GDM1 (cell line): ENCODE measurements around the gene FMOD.

Experiments
- DNase-seq: peaks from one replicate; lab custom pipeline; 2025; lab: John Stamatoyannopoulos, UW

Gene FMOD

GRCh38 chr1:203351037-203351625 lies at the start of gene FMOD:
Gene FMOD (minus strand): TSS chr1:203351122. CDS start chr1:203348270, 2,852 bp downstream.
- DNase-seq, result no peak

DNA sequence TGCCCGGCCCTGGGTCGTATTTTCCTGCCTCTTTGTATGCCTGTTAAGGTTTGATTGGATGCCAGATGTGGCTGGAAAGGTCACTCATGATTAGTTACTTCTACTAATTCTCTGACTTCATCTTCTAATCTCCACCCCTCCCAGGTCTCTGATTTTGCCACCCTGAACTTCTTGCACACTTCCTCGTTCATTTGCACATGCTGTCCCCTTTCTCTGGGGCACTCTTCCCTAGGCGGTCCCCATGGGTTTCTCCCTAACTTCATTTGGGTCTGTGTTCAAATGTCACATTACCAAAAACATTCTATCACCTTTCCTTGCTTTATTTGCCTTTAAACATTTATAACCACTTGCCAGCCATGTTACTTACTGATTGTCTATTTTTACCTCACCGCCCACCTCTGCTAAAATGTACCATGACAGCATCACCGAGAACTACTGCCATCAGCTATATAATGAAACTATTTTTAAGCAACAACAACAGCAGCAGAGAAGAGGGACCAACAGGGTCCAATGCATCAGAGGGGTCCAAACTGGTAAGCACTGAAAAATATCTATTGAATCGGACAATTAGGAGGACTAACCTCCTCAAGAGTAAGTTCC lies 45.8 kb upstream of the FMOD start:
- DNase-seq, result no peak

DNA sequence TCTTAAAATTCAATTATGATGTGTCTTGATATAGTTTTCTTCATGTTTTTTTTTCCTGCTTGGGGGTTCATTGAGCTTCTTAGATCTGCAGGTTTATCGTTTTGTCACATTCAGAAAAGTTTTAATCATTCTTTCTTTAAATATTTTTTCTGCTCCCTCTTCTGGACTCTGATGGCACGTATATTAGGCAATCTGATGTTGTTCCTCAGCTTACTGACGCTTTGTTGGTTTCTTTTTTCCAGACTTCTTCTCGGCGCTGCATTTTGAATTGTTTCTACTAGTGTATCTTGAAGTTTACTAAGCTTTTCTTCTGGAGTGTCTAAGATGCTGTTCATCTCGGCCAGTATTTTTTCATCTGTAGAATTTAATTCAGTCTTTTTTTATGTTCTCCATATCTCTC lies 44.8 kb upstream of the FMOD start:
- DNase-seq, result no peak

DNA sequence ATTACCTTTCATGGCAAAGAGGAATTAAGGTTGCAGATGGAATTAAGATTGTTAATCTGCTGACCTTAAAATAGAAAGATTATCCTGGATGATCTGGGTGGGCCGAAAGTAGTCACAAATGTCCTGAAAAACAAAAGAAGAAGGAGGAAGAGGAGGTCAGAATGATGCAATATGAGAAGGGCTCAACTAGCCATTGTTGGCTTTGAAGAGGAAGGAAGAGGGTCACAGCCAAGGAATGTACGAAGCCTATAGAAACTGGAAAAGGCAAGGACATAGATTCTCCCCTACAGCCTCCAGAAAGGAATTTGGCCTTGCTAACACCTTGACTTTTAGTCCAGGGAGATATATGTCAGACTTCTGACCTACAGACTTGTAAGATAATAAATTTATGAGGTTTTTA lies 39.4 kb upstream of the FMOD start:
- DNase-seq, result no peak

DNA sequence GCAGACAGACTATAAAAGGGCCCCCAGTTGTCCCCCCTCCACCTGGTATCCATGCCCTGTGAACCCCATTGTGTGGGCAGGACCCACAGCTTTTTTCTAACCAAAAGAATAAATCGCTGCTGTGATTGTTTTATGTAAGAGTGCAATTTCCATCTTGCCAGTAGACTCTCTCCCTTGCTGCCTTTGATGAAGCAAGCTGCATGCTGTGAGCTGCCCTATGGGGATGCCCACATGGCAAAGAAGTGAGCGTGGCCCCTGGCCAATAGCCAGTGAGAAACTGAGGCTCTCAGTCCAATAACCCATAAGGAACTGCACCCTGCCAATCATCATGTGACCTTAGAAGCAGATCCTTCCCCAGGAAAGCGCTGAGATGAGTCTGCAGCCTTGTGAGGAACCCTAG lies 37.8 kb upstream of the FMOD start:
- no peak for DNase-seq

- no peak for DNase-seq
Observed at GRCh38 chr1:203382026-203382425, 31.1 kb upstream of the FMOD start.

DNA sequence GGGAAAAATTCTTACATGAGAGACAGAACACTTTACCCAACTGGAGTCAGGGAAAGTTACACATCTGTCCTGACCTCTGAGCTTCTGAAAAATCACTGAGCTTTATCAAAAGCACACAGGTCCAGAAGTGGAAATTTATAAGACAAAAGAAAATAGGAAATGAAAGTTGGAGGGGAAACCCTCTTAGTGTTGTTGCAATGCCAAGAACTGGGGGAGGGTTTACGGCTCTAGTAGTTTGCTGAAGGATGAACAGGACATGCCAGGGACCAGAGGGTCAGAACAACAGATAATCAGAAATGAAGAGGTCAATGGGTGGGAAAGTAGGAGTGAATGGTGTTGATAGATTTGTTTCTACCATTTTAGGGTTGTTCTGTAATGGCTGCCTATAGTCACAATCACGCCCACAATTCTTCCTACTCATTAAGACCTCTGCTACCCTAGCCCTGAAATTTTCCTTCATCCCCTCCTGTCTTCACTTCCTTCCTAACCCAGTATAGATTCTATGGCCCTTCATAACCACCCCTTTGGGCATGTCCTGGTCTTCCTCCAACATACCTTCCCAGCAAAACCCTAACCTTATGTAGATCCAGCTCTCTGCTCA lies 30.3 kb upstream of the FMOD start:
- no peak for DNase-seq

DNA sequence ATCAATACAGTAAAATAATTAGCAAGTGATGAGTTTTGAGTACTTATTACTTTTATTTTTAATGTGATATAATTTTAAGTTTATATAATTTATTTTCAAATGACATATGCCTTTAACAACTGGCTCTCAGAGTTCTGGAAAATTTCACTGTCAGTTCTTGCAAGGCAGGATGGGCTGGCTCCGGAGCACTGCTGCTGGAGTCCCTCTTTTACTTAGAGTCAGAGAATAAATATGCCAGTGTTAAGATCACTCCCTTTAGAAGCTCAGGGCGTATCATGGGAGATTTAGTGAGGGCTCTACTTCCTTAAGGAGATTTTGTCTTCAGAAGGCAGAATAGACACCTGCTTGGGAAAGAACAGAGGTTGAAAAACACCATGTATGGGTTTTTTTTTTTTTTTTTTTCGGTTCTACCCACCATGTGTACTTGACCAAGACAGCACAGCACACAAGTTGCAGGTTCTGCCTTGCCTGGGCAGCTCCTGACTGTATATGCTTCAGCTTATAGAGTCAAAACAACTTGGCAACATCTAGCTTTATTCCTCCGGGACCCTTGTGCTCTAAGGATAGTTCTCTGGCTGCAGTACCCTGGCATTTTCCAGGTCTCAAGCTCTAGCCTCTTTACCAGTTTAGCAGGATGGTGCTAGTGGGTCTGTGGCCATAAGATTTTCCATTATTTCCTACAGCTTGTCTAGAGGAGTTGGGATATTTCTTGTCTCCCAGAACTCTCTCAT lies 29.7 kb upstream of the FMOD start:
- DNase-seq, result no peak

DNA sequence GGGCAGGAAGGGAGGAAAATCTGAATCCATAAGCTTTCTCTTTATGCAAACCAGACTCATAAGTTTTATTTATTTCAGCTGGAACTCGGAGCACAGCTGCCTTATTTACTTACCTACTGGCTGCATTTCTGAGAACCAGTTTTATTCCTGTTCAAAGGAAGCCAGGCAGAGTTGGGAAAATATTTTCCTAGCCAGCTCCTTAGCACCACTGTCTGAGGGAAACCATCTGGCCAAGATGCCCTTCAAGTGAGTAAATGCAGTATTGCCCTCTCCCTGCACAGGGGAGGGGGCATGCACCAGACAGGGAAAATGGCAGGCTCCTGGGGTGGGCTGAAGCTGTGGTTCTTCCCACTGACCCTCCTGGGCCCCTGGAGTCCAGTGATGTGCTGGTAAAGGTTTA lies 28.9 kb upstream of the FMOD start:
- DNase-seq, result no peak

GRCh38 chr1:203378556-203379245 lies 27.8 kb upstream of the FMOD start:
- DNase-seq, result no peak

- no peak for DNase-seq
Observed at GRCh38 chr1:203373991-203374390, 23.1 kb upstream of the FMOD start.

DNA sequence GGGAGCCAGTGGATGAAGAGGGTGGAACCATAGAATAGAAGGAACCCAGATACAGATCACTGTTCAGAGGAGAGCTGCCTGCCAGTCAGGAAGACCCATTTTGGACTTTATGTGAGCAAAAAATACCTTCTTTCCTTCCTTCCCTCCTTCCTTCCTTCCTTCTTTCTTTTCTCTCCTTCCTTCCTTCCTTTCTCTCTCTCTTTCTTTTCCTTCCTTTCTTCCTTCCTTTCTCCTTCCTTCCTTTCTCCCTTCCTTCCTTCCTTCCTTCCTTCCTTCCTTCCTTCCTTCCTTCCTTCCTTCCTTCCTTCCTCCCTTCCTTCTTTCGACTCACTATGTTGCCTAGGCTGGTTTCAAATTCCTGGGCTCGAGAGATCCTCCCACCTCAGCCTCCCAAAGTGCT lies 22.1 kb upstream of the FMOD start:
- DNase-seq, result no peak

DNA sequence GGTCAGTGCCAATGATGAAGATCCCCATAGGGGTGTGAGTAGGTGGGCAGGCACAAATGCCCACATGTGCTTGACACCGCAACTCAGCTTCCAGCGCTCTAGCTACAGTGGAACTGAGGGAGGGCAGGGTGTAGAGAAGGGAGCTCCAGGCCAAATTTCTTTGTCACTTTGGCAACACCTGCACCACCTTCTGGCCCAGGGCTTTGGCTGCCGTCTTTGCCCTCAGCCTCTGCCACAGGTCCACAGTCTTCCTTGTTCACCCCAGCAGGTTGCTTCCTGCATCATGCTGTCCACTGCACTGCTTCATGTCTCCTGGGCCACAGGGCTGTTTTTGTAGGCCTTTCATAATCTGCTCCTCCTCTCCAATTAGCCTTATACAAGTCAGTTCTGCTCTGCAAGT lies 20.4 kb upstream of the FMOD start:
- no peak for DNase-seq

DNA sequence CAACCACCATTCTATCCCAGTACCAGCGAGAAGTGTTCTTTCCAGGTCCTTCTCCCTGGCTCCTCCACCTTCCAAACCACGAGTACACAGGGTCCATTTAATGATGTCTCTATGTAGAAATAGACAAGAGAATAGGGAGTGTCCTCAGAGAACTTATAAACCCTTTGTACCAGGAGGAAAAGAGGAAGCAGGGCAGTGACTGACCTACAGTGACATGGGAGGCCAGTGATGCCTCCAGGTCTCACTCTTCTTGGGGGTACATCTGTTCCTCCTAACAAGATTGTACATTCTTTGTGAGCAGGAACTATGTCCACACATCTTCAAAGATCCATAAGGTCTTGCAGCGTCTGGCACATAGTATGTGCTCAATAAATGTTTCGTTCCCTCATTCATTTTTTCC lies 18.7 kb upstream of the FMOD start:
- no peak for DNase-seq

- no peak for DNase-seq
Observed at GRCh38 chr1:203368624-203369451, 17.9 kb upstream of the FMOD start.

DNA sequence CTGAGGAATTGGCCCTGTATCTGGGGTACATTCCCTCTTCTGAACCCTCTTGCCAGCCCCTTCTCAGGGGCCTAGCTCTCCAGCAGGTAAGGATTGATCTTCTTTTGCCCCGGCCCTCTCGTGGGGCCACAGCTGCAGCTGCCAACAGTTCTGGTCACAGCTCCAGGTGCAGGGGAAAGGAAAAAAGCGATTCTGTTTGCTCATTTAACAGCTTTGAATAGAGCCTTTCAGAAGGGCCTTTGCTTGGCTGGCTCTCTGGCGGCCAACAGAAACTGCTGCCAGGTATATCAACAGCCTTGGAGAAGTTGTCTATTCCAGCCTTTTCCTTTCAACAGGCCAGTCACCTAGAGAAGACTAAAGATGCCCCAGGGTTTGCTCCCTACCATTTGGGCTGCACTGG lies 16.1 kb upstream of the FMOD start:
- DNase-seq, result no peak

DNA sequence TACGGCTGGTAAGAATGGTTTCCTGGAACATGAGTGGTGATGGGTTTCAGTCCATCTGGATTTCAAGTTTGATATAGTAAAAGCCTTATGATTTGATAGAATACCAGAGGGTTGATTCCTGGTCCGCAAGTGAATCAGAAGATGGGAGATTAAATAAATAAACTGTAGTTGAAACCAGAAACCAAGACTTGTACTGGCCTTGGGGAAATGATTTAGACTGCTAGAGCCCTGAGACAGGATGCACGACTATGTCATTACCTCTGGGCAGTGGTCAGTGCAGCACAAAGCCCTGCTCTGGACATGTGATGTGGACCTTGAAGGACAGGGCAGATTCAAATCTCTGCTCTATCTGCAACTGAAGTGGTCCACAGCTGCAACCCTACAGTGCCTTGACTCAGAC lies 15.6 kb upstream of the FMOD start:
- no peak for DNase-seq

DNA sequence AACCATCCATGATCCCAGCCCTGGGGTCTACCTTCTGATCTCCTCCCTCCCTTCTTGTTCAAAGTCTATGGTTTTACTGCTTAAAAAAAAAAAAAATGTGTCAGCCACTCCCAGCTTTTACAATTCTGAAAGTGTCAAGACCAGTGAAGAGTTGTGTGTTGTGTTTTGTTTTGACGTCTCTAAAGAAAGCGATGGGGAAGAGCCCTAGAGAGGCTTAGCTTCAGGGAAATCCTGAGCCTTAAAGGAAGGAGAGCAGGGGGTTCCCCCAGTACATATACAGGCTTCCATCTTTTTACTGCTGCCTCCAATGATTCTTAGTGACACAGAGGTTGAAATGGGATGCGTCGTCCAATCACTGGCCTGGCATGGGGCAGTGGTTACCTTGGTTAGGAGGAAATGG lies 13.9 kb upstream of the FMOD start:
- DNase-seq, result no peak

- DNase-seq, result no peak
Observed at GRCh38 chr1:203364094-203364801, 13.3 kb upstream of the FMOD start.

GRCh38 chr1:203362720-203363025 lies 11.8 kb upstream of the FMOD start:
- no peak for DNase-seq
